ENCODE data around the gene DNM2. TPM values are rescaled to one million over a fixed set of nuclear protein-coding genes. Genes with fewer than 3 reads are reported as not detected.

DNM2 gene
- total and polyA plus RNA-seq, 10 of the 15 experiments (the other 5 are each of a cell fraction or from before 2014, with no cell fraction given), result 1.2 to 146 (median 68.9) TPM

DNA sequence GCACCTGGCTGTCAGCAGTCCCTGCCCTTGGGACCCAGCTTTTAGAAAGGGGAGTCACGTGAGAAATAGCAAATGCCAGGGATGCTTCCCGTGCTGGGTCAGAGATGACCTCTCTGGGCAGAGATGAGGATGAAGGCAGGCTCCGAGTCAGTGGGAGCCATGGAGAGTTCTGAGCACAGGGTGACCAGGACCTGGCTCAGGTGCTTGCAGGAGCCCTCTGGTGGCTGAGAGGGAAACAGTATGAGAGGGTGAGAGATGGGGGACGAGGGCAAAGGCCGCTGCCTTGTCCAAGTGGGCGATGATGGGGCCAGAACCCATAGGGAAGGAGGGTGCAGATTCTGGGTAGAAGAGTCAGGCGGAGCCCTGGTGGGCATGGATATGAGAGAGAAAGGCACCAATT is 102.3 kb downstream of the DNM2 start:
- FAIRE-seq (no peak), DNase-seq (ENCODE audit: low read depth, low spot score) (no peak), ATAC-seq (peak; percentile 63)
- H4K20me1 ChIP-seq (ENCODE audit: control insufficient read depth, insufficient read depth), result no peaks in the 10 kb centered on the region; the same call in 1 of the 2 replicates
- H3K36me3 ChIP-seq (ENCODE audit: control insufficient read depth in 2 of 2, insufficient read depth in 2 of 2, low read length in 1 of 2), result peaks cover 16 to 23% of the 10 kb centered on the region in 2 experiments
- SMC1A ChIA-PET (ENCODE audit: uncharacterized antibody, unreplicated experiment), result interaction anchor here (1.4 to 2.7 kb wide), 3 partner anchors 16 to 103 kb away, joined by 3 to 10 read pairs (median 4); partner anchors contain the start of genes DNM2 and TMED1
- WGBS (ENCODE audit: insufficient coverage, insufficient replicate concordance, low lambda C conversion rate, missing lambda C conversion rate), result 89% methylated on average over 7 of the region's 7 CpGs
- H3K4me1 ChIP-seq (ENCODE audit: control insufficient read depth, insufficient read depth, low read length), result no peaks in the 10 kb centered on the region
- no peak overlapping the region for H3K4me2 ChIP-seq (ENCODE audit: control insufficient read depth, insufficient read depth)
- intact Hi-C loops (cut with micrococcal nuclease; ENCODE audit: unreplicated experiment) (loop anchor here (1.0 kb wide), 1 partner anchor 103 kb away; no protein-coding TSS in a partner anchor), in situ Hi-C loops (cut with MboI) (no loop called here)
- H3K79me2 ChIP-seq (ENCODE audit: control insufficient read depth, insufficient read depth, low read length), result no peaks in the 10 kb centered on the region
- H3K27me3 ChIP-seq (replicated peaks in 1 of 2; ENCODE audit: control insufficient read depth in 2 of 2, insufficient read depth in 2 of 2, low read length in 1 of 2), result no peaks in the 10 kb centered on the region
- RAD21 ChIA-PET (ENCODE audit: unreplicated experiment), result interaction anchor here (3.0 kb wide), 1 partner anchor 103 kb away, joined by 16 read pairs; the partner anchor contains the start of gene DNM2
- BruUV-seq (replicated peaks), result no TSS peak
- CTCF ChIA-PET, result interaction anchor here (1.3 to 3.1 kb wide), 4 partner anchors 45 to 119 kb away, joined by 3 to 37 read pairs (median 10); partner anchors contain the start of genes DNM2 and QTRT1
- POLR2A ChIA-PET, result interaction anchor here (1.1 to 2.5 kb wide), 2 partner anchors 8 to 16 kb away, joined by 3 to 8 read pairs; partner anchors contain the start of gene TMED1
- TF ChIP-seq FOXK2 (IDR thresholded peaks at IDR 0.05) (no peak), RAD21 (IDR thresholded peaks at IDR 0.05; ENCODE audit: insufficient read depth, low read depth, low read length) (peak; percentile 26; the same call in 1 of the 2 replicates), GABPA (IDR thresholded peaks at IDR 0.05; ENCODE audit: low read depth) (no peak), CBFB (IDR thresholded peaks at IDR 0.05; ENCODE audit: low read depth) (no peak), SMC3 (IDR thresholded peaks at IDR 0.05; ENCODE audit: borderline replicate concordance, low read length) (peak; percentile 31; the same call in 1 of the 2 replicates), ATF7 (IDR thresholded peaks at IDR 0.05; ENCODE audit: low read depth) (no peak), NFIC (IDR thresholded peaks at IDR 0.05; ENCODE audit: low read depth, low read length) (no peak), RUNX3 (IDR thresholded peaks at IDR 0.05; ENCODE audit: low read length) (no peak)
- TF ChIP-seq, protein P1, sequence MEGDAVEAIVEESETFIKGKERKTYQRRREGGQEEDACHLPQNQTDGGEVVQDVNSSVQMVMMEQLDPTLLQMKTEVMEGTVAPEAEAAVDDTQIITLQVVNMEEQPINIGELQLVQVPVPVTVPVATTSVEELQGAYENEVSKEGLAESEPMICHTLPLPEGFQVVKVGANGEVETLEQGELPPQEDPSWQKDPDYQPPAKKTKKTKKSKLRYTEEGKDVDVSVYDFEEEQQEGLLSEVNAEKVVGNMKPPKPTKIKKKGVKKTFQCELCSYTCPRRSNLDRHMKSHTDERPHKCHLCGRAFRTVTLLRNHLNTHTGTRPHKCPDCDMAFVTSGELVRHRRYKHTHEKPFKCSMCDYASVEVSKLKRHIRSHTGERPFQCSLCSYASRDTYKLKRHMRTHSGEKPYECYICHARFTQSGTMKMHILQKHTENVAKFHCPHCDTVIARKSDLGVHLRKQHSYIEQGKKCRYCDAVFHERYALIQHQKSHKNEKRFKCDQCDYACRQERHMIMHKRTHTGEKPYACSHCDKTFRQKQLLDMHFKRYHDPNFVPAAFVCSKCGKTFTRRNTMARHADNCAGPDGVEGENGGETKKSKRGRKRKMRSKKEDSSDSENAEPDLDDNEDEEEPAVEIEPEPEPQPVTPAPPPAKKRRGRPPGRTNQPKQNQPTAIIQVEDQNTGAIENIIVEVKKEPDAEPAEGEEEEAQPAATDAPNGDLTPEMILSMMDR (IDR thresholded peaks at IDR 0.05 in 2 of 3, conservative IDR thresholded peaks at IDR 0.05 in 1 of 3; ENCODE audit: control insufficient read depth in 2 of 3, extremely low read depth in 1 of 3, insufficient read depth in 1 of 3, low read depth in 3 of 3, low read length in 3 of 3), result peak; percentile 25 to 43 (median 34); a peak in 3 of 6 replicates
- TF ChIP-seq, protein P2, sequence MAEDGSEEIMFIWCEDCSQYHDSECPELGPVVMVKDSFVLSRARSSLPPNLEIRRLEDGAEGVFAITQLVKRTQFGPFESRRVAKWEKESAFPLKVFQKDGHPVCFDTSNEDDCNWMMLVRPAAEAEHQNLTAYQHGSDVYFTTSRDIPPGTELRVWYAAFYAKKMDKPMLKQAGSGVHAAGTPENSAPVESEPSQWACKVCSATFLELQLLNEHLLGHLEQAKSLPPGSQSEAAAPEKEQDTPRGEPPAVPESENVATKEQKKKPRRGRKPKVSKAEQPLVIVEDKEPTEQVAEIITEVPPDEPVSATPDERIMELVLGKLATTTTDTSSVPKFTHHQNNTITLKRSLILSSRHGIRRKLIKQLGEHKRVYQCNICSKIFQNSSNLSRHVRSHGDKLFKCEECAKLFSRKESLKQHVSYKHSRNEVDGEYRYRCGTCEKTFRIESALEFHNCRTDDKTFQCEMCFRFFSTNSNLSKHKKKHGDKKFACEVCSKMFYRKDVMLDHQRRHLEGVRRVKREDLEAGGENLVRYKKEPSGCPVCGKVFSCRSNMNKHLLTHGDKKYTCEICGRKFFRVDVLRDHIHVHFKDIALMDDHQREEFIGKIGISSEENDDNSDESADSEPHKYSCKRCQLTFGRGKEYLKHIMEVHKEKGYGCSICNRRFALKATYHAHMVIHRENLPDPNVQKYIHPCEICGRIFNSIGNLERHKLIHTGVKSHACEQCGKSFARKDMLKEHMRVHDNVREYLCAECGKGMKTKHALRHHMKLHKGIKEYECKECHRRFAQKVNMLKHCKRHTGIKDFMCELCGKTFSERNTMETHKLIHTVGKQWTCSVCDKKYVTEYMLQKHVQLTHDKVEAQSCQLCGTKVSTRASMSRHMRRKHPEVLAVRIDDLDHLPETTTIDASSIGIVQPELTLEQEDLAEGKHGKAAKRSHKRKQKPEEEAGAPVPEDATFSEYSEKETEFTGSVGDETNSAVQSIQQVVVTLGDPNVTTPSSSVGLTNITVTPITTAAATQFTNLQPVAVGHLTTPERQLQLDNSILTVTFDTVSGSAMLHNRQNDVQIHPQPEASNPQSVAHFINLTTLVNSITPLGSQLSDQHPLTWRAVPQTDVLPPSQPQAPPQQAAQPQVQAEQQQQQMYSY (CRISPR knock-in tag; IDR thresholded peaks at IDR 0.05), result no peak
- H3K27ac ChIP-seq (ENCODE audit: control insufficient read depth, insufficient read depth), result no peak overlapping the region
- H3K9ac ChIP-seq (ENCODE audit: control insufficient read depth, insufficient read depth, low read length), result no peak overlapping the region
- H3K4me3 ChIP-seq, result no peak overlapping the region
- no peaks in the 10 kb centered on the region for H3K9me3 ChIP-seq (replicated peaks; ENCODE audit: control insufficient read depth, insufficient read depth, low read length)
- H2AFZ ChIP-seq (ENCODE audit: control insufficient read depth, low read depth, low read length), result no peak overlapping the region
